Posterior vena cava (tissue), 2 donors: ENCODE data around the gene CST1. TPM values are rescaled to one million over a fixed set of nuclear protein-coding genes. Genes with fewer than 3 reads are reported as not detected.
"Not testable (repeated sequence)": the region's sequence is repeated elsewhere in the genome, so short reads cannot be mapped to it uniquely, and the experiment has no call there.

ENCODE experiments used
- DNase-seq: peaks from one replicate; pipeline ENCODE4 v3.0.0-alpha.2; 2020; ENCODE audit warnings: low spot score
- intact Hi-C, 2 donors: fragments of 100-400 bp; cut with DNase I; formaldehyde crosslinking; loops; one replicate each; pipeline versions ENCODE4 v1.14.1 to v1.14.2; 2022 to 2023
- total RNA-seq, 2 donors: library from RNA; stranded (reverse); fragmentation: NEBNext Ultra II Directional; extraction: Animal tissue kit (Norgen Biotek cat#: 25700); gene quantifications; one replicate each; pipeline ENCODE4 v1.2.1, GENCODE V29; 2021
- donor health status: DM: yes; HTN: yes; CAD: no.
- donor health status: DM: yes; HTN: yes; CAD: no.

CST1 gene
- total RNA-seq, 2 donors from 2014 or later: not detected

DNA sequence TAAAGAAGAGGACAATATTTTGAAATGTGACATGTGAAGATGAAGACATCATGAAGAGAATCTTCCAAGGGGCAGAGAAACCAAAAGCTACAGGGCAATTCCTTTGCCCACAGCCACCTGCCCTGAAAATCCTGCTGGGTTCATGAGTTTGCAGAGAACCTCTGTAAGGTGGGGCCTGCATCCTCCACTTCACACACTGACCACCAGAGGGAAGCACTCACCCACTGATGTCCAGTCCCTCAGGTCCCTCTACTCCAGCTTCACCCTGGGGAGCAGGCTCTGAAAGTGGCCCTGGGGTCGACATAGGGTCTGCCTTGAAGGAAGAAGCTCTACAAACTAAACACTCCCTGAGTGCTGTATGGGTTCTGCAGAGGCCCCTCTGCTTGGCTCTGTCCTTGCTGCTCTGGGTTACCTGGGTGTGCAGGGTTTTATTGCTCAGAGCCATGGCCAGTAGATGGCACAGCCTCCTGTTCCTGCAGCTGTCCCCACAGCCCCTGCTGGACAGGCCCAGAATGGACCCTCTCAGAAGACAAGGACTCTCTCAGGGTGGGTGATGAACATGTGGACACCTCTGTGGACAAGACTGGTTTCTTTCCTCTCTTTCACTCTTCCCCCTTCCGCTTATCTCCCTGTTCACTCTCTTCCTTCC, 27.0 kb downstream of the CST1 start:
- intact Hi-C loops: loop anchor here in 1 of 2 donors (1.0 kb wide), 1 partner anchor 29 kb away; no protein-coding TSS in a partner anchor
- DNase-seq: not testable (repeated sequence)

DNA sequence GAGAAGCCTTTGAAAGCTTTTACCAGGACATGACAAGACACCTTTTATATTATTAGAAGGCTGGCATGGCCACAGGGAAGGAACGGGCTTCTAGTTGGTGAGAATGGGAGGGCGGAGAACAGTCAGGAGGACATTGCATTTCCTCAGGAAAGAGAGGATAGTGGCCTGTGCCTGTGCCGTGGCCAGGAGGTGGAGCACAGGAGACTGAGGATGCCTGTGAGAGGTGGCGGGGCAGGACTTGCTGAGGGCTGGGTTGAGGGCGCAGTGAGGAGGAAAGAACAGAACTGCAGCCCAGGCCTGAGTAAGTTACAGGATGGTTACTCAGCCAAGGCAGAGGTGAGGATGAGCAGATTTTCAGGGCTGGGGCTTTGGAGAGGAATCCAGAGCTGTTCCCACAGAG, 27.9 kb downstream of the CST1 start:
- not testable (repeated sequence) for DNase-seq
- intact Hi-C loops: loop anchor here in 1 of 2 donors (1.0 kb wide), 1 partner anchor 29 kb away; no protein-coding TSS in a partner anchor

DNA sequence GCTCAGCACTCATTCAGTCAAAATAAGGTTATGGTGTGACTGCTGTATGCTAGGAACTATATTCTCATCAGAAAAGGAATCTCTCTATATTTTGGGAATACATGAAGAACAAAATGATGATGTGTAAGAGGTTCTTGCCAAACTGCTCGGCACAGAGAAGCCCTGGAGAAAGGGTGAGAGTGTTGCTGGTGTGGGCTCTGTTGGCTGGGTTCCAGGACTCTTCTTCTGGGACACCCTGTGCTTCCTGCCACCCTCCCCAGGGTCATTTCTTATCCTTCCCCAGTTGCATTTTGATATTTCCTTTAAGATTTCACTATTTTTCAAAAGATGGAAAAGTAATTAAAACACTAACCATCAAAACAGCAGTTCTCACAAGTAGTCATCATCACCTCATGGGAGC, 28.8 kb downstream of the CST1 start:
- no peak for DNase-seq

DNA sequence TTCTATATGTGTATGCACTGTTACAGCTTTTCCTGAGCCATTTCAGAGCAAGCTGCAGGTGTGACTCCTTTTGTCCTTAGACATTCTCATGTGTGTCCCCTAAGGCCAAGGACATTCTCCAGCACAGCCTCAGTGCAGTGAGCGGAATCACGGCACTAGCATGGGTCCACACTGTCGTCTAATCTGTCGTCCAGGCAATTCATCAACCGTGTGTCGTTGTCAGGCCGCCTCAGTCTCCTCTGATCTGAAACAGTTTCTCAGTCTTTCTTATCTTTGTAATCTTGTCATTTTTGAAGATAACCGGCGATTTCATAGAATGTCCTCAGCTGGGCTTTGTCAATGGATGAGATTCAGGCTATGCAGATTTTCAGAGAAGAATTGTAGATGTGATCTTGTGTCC, 31.4 kb downstream of the CST1 start:
- intact Hi-C loops, DNase-seq: not testable (repeated sequence)

More for the DNA sequence above, 28.8 kb downstream of the CST1 start:
- intact Hi-C loops: no loop called here

DNA sequence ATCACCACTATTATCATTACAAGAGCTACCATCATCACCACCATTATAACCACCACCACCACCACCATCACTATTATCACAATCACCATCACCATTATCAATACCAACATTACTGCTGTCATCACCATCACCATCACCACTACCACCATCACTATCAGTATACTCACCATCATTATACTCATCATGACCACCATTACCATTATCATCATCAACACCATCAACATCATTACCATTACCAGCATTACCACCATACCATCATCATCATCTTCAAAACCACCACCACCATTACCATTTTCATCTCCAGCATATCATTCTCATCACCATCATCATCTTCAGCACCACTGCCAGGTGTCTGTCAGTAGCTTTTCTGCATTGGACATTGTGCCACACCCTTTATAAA, 39.0 kb downstream of the CST1 start:
- intact Hi-C loops, DNase-seq: not testable (repeated sequence)

DNA sequence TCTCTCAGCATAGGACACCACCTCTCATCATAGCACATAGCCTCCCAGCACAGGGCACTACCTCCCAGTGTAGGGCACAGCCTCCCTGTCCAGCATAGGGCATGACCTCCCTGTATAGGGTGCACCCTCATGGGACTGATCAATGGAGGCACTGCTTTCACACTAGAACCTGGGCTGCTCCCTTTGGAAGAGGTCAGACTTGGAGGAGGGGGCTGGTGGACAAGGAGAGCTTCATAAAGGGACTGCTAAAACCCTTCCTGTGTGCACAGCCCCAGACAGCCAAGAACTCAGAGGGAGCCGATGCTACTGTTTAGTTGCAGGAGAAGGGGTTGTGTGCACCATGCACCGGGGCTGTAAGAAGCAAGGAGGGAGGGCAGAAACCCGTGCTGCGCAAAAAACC, 40.0 kb downstream of the CST1 start:
- intact Hi-C loops: no loop called here
- no peak for DNase-seq

DNA sequence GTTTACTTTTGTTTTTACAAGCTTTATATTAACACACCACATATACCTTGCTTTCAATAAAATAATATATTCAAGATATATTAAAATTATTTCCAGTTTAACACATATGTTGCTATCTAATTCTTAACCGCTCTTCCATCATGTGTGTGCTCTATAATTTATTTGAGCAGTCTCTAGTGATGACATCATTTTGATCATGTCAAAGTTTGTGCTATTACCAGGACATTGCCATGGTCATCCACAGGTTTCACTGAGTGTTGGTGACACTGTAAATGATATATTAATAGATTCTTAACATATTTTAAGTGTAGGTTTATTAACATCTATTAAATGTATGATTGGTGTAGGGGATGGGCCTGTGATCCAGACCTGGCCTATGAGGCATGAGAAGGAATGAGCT, 44.8 kb downstream of the CST1 start:
- intact Hi-C loops: no loop called here
- DNase-seq: no peak

DNA sequence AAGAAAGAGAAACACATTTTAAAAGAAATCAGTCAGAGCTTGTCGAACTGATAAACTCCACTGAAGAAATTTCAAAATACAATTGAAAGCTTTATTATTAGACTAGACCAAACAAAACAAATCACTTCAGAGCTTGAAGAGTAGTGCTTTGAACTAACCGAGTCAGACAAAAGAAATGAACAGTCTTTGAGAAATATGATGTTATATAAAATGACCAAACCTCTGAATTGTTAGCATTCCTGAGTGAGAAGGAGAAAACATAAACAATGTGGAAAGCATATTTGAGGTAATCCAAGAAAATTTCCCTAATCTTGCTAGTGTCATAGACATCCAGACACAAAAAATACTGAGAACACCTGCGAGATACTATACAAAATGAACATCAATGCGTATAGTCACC, 48.7 kb downstream of the CST1 start:
- DNase-seq: no peak
- intact Hi-C loops: no loop called here

DNA sequence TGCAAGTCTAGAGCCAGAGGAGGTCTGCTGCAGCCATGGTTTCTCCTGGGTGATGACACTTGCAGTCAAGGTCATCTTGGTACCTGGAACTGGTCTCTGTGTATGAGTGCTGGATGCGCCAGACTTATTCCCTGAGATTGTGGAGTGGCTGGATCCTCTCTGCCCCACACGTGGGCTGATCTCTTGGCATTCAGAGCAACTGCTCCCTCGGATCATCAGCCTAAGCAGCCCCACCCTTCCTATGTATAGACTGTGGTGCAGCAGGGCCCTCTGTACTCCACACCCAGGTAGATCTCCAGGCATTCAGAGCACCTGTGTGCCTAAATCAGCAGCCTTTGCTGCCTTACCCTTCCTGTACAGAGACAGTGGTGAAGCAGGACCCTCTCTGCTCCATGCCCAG, 49.8 kb downstream of the CST1 start:
- intact Hi-C loops: no loop called here
- DNase-seq: no peak

DNA sequence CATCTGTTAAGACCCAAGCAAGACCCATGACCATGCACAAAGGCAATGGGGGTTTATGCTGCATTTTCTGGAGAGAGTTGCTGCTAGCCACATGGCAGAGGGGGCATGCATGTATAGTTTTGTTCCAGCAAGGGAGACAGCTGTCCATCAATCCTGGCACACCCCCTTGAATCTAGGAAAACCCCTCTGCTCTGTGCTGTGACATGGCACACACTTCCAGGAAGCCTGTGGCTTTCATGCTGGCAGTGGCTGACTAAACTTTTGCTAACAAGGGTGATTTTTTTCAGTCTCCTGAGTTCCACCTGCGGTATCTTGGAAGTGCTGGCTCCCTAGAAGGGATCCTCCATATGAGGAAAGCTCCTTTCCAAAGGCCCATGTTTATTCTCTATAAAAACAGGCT, 52.8 kb downstream of the CST1 start:
- DNase-seq: no peak
- intact Hi-C loops: no loop called here

Other genes starting within 250 kb of the CST1 start
- not detected for gene CST9L, start 182.5 kb downstream of the CST1 start, total RNA-seq
- gene CST9, start 145.0 kb downstream of the CST1 start, total RNA-seq: not detected
- gene CST3, start 113.0 kb downstream of the CST1 start, total RNA-seq: 1,000 to 10,000 TPM; 1,234 to 1,451 TPM
- gene CST4, start 61.9 kb downstream of the CST1 start, total RNA-seq: not detected
- 1 to 10 TPM in 1 of 2 donors, not detected in 1; 1.2 TPM for gene CST2, start 75.8 kb upstream of the CST1 start, total RNA-seq
- not detected for gene CST5, start 128.8 kb upstream of the CST1 start, total RNA-seq
- gene GGTLC1, start 237.8 kb upstream of the CST1 start, total RNA-seq: not detected